ENCODE measurements around the gene PARP8.

- TF ChIP-seq CTCF (conservative IDR thresholded peaks at IDR 0.05; ENCODE audit: low read depth, low read length): no peak
- no peak for TF ChIP-seq EZH2 (IDR thresholded peaks at IDR 0.05; ENCODE audit: low read length, unreplicated experiment)
- TF ChIP-seq EZH2phosphoT487 (IDR thresholded peaks at IDR 0.05; ENCODE audit: borderline replicate concordance, low read length): no peak
These were observed 190.1 kb downstream of the PARP8 start for GRCh38 chr5:50856401-50857119.

Data from PC-3 (cell line).